Measurements from ENCODE around the gene RP9.
A peak's percentile ranks its signal among the peaks of the same experiment; 100 is the strongest.
"Not testable (repeated sequence)": the region's sequence is repeated elsewhere in the genome, so short reads cannot be mapped to it uniquely, and the experiment has no call there.

The RP9 gene

GRCh38 chr7:33100770-33101169, 8.4 kb downstream of the RP9 start:
- DNase-seq, result no peak

DNA sequence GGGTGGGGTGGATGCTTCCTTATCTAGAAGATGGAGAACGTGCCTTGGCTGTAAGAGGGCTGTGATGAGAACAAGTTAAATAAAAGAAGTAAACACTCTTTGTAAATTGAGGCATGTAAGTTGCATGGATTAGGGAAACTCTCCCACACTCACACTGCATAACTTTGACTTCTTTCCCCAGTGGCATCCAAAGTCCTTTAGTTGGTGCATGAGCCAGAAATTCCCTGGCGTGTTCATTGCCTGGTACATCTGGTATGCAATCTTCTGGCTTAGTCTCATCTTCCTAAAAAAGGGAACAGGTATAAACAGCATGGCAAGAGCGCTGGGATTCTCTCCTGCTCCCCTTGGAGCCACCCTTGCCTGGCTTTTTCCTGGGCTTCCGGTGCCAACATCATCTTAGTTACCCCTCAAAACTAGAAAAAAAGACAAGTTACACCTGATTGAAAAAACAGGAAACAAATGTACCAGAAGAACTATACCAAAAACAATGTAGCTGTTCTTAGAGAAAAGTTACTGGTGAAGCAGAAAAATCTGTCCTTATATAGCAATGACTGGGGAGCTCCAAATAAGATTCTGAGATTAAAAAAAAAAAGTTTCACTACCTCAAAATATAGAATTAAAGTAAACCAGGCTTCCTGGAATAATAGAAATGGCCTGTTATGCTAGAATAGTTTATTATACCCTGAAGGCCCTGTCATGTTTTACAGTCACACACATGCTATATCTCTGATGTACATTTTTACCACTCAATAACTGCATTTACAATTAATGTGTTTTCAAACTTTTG, 9.9 kb downstream of the RP9 start:
- DNase-seq, result no peak

- not testable (repeated sequence) for DNase-seq
Measured at GRCh38 chr7:33094745-33095275, 14.4 kb downstream of the RP9 start.

GRCh38 chr7:33093266-33093665, 15.9 kb downstream of the RP9 start:
- DNase-seq, result peak in 3 of 14 donors; percentile 1 to 85 (median 16)

GRCh38 chr7:33091641-33092191, 17.5 kb downstream of the RP9 start:
- no peak for DNase-seq

DNA sequence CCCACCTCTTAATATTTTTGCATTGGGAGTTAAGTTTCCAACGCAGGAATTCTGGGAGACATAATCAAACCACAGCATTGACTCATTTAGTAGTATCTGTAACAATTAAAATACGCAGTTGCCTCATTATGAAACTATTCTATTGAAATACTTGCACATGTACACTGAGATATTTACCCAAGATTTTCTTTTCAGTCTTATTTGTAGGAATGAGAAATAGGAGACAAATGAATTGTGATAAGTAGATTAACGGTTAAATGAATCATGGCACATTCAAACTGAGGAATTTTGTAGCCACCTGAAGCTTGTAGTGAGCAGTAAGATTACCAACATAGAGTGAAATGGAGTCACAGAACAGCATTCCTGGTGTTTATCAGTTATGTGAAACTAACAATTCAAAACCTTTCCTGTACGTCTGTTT, 18.1 kb downstream of the RP9 start:
- DNase-seq, result no peak

DNA sequence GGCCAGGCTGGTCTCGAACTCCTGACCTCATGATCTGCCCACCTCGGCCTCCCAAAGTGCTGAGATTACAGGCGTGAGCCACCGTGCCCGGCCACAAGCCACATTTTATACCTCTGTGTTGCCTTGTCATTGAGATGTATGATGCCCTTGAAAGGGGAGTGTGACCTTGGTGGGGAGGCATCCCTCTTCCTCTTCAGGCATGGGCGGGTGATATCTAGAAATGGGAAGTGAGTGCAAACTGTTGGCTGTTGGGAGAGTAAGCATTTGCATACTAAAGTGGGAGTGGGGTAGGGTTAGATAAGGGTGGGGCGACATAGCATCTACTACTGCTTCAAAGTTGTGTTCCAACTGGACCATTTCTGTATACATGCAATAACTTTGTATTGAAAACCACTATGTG, 20.1 kb downstream of the RP9 start:
- no peak for DNase-seq

DNA sequence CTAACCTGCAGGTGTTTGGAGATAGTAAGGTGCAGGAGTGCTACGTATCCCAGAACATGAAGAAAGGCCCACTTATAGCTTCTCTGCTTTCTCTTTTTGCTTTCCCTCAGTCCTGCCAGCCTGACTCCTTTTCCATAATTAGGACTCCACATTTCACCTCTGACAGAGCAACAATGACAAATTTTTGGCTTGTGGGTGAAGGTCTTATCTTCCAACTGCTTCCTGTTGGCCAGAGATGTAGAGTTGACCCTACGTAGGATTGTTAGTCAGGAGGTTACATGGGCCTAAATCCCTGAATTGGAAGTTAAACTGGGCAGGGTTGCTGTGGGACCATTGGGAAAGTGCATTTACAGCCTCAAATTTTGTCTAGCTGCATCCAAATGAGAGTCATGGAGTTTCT, 21.3 kb downstream of the RP9 start:
- no peak for DNase-seq

GRCh38 chr7:33087356-33087755, 21.8 kb downstream of the RP9 start:
- DNase-seq, result no peak

DNA sequence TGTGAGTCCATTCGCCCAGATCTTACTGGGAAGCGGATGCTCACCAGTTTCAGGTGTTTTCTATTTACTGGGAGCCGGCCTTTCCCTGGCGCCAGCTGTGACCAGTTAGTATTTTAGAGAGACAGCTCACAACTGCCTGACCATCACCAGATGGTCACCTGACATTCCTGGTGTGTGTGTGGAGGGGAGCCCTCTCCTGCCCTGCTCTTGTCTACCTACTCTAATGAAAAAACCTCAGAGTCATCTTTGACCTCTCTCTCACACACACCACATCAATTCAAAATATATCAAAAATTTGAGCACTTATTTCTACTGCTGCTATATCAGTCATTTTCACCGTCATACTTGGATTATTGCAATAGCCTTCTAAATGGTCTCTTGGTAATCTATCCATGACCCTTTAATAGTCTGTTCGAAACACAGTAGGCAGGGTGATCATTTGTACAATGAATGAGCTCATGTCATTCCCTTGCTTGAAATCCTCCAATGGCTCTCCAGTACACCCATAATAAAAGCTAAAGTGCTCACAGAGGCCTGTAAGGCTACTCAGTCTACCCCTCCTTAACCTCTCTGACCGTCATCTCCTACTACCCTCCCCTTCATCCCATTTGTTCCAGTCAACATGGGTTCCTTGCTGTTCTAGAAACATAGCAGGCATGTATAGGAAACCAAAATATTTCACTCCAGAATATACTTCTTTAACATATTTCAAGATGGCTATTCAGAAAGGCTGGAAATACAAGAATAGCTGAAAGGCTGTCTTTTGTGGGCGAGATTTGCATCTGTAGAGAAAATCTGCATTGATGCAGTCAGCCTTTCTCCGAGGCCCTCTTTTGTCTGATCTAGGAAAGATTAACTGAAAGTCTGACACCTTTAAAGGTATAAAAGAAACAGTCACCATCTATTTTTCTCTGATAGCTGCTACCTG, 29.2 kb downstream of the RP9 start:
- DNase-seq, result no peak

DNA sequence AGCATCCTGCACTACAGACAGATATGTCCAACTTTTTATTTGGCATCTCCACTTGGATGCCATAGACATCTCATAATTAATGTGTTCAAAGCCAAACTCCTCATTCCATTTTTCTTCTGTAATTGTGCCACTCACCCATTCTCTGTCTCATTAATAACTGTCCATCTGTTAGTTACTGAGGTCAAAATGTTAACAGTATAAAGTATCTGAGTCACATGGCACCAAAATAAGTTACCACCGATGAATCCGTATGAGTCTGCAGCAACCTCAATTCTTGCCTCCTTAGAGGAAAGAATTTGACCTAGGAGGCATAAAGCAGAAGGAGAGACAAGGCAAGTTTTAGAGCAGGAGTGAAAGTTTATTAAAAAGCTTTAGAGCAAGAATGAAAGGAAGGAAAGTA, 30.1 kb downstream of the RP9 start:
- no peak for DNase-seq

DNA sequence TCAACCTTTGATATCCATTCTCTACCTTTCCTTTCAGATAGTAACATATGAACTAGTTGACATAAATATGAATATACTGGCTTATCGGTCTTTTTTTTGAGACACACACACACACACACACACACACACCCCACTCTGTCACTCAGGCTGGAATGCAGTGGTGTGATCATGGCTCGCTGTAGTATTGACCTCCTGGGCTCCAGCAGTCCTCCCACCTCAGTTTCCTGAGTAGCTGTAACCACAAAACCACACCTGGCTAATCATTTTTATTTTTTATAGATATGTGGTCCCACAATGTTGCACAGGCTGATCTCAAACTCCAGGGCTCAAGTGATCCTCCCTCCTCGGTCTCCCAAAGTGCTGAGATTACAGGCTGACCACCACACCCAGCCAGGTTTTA, 32.5 kb downstream of the RP9 start:
- no peak for DNase-seq

GRCh38 chr7:33075818-33076518, 33.2 kb downstream of the RP9 start:
- DNase-seq, result no peak

DNA sequence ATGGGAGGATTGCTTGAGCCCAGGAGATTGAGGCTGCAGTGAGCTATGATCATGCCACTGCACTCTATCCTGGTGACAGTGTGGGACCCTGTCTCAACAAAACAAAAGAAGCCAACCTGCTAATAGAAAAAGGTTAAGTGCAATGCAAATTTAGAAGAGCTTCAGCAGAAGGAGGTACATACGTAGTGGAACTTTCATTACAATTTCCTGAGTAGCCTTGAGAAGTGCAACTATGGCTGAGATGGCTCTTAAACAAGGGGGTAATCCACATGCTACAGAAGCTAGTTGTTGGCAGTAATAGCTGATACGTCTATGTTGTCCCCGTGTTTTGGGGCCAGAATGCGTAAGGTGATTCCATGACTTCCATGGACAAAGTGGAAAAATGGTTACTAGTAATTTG, 36.0 kb downstream of the RP9 start:
- no peak for DNase-seq

GRCh38 chr7:33072471-33072870, 36.7 kb downstream of the RP9 start:
- no peak for DNase-seq

GRCh38 chr7:33070831-33071230, 38.4 kb downstream of the RP9 start:
- no peak for DNase-seq

GRCh38 chr7:33070277-33070676, 38.9 kb downstream of the RP9 start:
- DNase-seq, result no peak

DNA sequence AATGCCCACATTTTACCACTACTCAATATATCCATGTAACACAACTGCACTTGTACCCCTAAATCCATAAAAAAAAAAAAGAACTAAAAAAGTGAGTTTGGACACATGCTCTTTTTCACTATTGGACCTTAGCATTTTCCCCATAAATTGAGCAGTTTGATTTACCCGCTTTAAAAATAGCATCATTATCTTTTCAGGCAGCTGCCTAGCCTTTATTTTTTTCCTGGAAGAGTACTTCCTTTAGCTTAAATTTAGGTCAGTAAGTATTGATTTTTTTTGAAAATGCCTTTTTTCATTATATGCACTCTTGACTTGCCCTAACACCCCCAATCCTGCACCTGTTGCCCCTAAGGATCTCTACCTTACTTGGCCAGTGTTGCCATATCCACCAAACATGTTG, 41.3 kb downstream of the RP9 start:
- DNase-seq, result no peak

DNA sequence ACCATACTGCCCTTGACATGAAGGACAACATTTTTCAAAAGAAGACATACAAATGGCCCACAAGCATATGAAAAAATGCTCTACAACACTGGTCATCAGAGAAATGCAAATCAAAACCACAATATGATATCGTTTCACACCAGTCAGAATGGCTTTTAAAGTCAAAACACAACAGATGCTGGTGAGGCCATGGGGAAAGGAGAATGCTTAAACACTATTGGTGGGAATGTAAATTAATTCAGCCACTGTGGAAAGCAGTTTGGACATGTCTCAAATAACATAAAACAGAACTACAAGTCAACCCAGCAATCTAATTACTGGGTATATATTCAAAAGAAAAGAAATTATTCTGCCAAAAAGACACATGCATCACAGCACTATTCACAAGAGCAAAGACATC, 42.4 kb downstream of the RP9 start:
- no peak for DNase-seq

DNA sequence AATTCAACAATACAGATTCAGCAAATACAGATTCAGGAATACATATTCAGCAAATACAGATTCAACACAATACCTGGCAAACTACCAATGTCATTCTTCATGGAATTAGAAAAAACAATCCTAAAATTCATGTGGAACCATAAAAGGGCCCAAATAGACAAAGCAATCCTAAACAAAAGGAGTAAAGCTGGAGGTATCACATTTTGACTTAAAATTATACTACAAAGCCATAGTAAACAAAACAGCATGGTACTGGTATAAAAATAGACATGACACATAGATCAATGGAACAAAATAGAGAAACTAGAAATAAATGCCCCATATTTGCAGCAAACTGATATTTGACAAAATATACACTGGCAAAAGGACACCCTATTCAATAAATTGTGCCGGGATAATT, 43.2 kb downstream of the RP9 start:
- no peak for DNase-seq

DNA sequence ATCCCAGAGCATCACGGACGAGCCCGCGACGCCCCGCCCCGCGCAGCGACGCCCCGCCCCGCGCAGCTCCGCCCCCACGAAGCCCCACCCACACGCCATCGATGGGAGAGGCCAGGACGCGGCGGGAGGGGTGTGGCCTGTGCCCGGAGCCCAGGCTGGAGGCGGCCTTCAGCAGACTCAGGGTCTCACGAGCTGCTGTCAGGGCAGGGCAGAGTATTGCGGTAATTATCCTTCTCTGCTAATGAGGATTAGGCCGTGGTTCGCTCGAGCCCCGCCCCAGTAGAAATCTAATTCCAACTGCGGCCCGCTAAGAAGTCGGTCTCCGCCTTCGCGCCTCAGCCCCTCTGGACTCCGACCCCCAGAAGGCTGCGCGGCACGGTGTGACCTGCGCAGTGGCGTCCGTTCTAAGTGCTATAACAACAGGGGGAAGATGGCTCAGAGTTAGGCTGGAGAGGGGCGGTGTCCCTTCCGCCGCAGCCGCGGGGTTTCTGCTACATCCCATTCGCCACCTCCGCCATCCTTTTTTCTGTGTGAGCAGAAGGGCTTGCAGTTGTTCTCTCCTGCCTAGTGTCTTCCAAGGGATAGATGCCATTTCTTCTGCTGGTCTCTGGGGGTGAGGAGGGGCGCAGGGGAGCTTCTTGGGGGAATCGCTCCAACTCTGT, 46.3 kb downstream of the RP9 start:
- DNase-seq, result peak; percentile 88 to 99 (median 98)

Data from C1 segment of cervical spinal cord (tissue), 14 donors.